ENCODE data around the gene PLD4.

GRCh38 chr14:104929268-104930230 is 4.9 kb downstream of the PLD4 start:
- no peak for TF ChIP-seq EZH2 (IDR thresholded peaks at IDR 0.05)
- TF ChIP-seq POLR2AphosphoS5 (IDR thresholded peaks at IDR 0.05; ENCODE audit: borderline replicate concordance, low read depth, low read length): no peak

Data from SK-N-MC (cell line).